Sigmoid colon (tissue), 4 donors: Measurements from ENCODE around the gene OR1D5.

Experiments used
- POLR2A ChIP-seq, 2 donors: fragments of 450-650 bp; IDR thresholded peaks; one replicate each; pipeline ENCODE4 v1.6.1; 2016; ENCODE audit warnings: antibody characterized with exemption in 2 of 2, mild to moderate bottlenecking in 2 of 2, moderate library complexity in 2 of 2
- POLR2AphosphoS5 ChIP-seq, 4 donors: sonication (generic); formaldehyde crosslinking; IDR thresholded peaks; one replicate each; pipeline ENCODE4 v1.6.1; 2017; ENCODE audit warnings: antibody characterized with exemption in 4 of 4
- TF ChIP-seq, protein P1 (sequence below), 4 experiments: fragments of 450-650 bp in 3 of 4; fragments of 200-600 bp in 1 of 4; IDR thresholded peaks; one replicate each; pipeline ENCODE4 v1.5.1; 2016 to 2019; ENCODE audit warnings: antibody characterized with exemption in 4 of 4, mild to moderate bottlenecking in 3 of 4, moderate library complexity in 2 of 4

DNA sequence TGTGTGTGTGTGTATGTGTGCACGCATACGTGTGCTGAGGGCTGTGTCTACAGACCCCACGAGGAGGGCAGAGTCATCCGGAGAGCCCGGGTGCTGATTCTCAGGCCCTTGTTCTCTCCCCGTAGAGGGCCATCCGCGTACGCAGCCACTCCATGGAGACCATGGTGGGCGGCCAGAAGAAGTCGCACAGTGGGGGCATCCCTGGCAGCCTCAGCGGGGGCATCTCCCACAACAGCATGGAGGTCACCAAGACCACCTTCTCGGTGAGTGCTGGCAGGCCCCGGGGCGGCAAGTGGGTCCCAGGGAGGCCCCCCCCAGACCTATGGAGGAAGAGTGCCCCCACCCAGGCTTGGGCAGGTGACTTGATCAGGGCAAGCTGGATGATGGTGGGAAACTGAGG lies 45.5 kb downstream of the OR1D5 start:
- no peak for TF ChIP-seq POLR2A (IDR thresholded peaks at IDR 0.05)
- TF ChIP-seq, protein P1, sequence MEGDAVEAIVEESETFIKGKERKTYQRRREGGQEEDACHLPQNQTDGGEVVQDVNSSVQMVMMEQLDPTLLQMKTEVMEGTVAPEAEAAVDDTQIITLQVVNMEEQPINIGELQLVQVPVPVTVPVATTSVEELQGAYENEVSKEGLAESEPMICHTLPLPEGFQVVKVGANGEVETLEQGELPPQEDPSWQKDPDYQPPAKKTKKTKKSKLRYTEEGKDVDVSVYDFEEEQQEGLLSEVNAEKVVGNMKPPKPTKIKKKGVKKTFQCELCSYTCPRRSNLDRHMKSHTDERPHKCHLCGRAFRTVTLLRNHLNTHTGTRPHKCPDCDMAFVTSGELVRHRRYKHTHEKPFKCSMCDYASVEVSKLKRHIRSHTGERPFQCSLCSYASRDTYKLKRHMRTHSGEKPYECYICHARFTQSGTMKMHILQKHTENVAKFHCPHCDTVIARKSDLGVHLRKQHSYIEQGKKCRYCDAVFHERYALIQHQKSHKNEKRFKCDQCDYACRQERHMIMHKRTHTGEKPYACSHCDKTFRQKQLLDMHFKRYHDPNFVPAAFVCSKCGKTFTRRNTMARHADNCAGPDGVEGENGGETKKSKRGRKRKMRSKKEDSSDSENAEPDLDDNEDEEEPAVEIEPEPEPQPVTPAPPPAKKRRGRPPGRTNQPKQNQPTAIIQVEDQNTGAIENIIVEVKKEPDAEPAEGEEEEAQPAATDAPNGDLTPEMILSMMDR (IDR thresholded peaks at IDR 0.05), result no peak
- no peak for TF ChIP-seq POLR2AphosphoS5 (IDR thresholded peaks at IDR 0.05)
